ENCODE data around the gene CENPE.

DNA sequence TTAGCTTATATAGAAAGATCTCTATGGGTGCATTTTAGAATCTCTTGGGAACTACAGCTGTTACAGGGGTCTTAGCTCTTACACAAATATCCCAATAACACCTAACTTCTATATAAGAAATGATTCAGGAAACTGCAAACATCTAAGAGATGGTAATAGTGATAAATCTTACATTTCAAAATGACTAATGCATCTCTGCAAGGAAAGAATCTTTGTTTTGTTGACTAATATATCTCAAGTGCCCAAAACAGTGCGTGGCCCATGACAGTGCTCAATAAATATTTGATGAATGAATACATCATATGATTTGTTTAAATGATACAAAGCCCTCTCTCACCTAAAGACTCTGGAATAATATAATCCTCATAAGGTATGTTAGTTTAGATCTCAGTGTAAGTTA lies 47.5 kb downstream of the CENPE start:
- TF ChIP-seq, protein P1, sequence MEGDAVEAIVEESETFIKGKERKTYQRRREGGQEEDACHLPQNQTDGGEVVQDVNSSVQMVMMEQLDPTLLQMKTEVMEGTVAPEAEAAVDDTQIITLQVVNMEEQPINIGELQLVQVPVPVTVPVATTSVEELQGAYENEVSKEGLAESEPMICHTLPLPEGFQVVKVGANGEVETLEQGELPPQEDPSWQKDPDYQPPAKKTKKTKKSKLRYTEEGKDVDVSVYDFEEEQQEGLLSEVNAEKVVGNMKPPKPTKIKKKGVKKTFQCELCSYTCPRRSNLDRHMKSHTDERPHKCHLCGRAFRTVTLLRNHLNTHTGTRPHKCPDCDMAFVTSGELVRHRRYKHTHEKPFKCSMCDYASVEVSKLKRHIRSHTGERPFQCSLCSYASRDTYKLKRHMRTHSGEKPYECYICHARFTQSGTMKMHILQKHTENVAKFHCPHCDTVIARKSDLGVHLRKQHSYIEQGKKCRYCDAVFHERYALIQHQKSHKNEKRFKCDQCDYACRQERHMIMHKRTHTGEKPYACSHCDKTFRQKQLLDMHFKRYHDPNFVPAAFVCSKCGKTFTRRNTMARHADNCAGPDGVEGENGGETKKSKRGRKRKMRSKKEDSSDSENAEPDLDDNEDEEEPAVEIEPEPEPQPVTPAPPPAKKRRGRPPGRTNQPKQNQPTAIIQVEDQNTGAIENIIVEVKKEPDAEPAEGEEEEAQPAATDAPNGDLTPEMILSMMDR (IDR thresholded peaks at IDR 0.05), result no peak
- no peak for TF ChIP-seq POLR2A (IDR thresholded peaks at IDR 0.05)
- no peak for TF ChIP-seq POLR2AphosphoS5 (IDR thresholded peaks at IDR 0.05)

Data from prostate gland (tissue), 2 donors.